Panc1 (cell line): ENCODE data around the gene CHID1. TPM values are rescaled to one million over a fixed set of nuclear protein-coding genes. Genes with fewer than 3 reads are reported as not detected.

Source experiments
- ATAC-seq: fragments of 200-7000 bp; cut with Tn5 transposase; 2 replicates; pipeline ENCODE4 v1.9.1; 2020; ENCODE audit warnings: mild to moderate bottlenecking, moderate library complexity
- BruUV-seq: library from RNA; stranded (reverse); fragments of 400-500 nt; replicated peaks from 2 replicates; lab custom pipeline; 2021; lab: Mats Ljungman, UMichigan
- CTCF ChIA-PET: fragments of 300-600 bp; sonication (Branson Sonifier 250); formaldehyde crosslinking; loops from one replicate; lab custom pipeline; 2022; ENCODE audit warnings: antibody characterized with exemption; lab: Charles Lee
- POLR2A ChIA-PET: fragments of 300-600 bp; sonication (Branson Sonifier 250); formaldehyde crosslinking; loops from one replicate; lab custom pipeline; 2022; ENCODE audit warnings: antibody characterized with exemption; lab: Charles Lee
- DNase-seq: peaks from one replicate; pipeline ENCODE4 v3.0.0-alpha.2; 2010; ENCODE audit warnings: low read depth, low spot score
- H3K27ac ChIP-seq: 2 replicates; pipeline ENCODE4 v1.5.1; 2011; ENCODE audit warnings: mild to moderate bottlenecking, low read length, inconsistent platforms
- H3K27me3 ChIP-seq: fragments of 200-500 bp; sonication (Bioruptor generic); 2 replicates; pipeline ENCODE4 v1.6.0; 2014; ENCODE audit warnings: low read length, inconsistent platforms; ENCODE audit not compliant: control insufficient read depth, insufficient read depth
- H3K36me3 ChIP-seq: fragments of 200-500 bp; sonication (Bioruptor generic); 2 replicates; pipeline ENCODE4 v1.5.1; 2014; ENCODE audit warnings: inconsistent platforms, mild to moderate bottlenecking, low read length, moderate library complexity; ENCODE audit not compliant: control insufficient read depth, insufficient read depth
- H3K4me1 ChIP-seq: 2 replicates; pipeline ENCODE4 v1.5.1; 2011; ENCODE audit warnings: inconsistent platforms, mild to moderate bottlenecking, low read length, moderate library complexity; ENCODE audit not compliant: control insufficient read depth, insufficient read depth
- H3K4me3 ChIP-seq, 2 experiments: 2 replicates each; pipeline ENCODE4 v1.5.1; 2011 to 2012; ENCODE audit warnings: low read depth in 2 of 2, low read length in 2 of 2, mild to moderate bottlenecking in 2 of 2, inconsistent platforms in 1 of 2, moderate library complexity in 1 of 2
- H3K9me3 ChIP-seq: fragments of 200-500 bp; sonication (Bioruptor generic); 2 replicates; pipeline ENCODE4 v1.5.1; 2014; ENCODE audit warnings: low read depth, mild to moderate bottlenecking, inconsistent platforms, low read length, moderate library complexity; ENCODE audit not compliant: control insufficient read depth, insufficient read depth
- CTCF ChIP-seq: fragments of 450-650 bp; IDR thresholded peaks from 2 replicates; pipeline ENCODE4 v1.5.1; 2017; ENCODE audit warnings: mild to moderate bottlenecking
- POLR2AphosphoS5 ChIP-seq: IDR thresholded peaks from 2 replicates; pipeline ENCODE4 v1.6.1; 2012; ENCODE audit warnings: mild to moderate bottlenecking, low read depth, low read length, moderate library complexity
- REST ChIP-seq, 2 experiments: IDR thresholded peaks; 2 replicates each; pipeline ENCODE4 v1.6.1; 2011 to 2012; ENCODE audit warnings: low read depth in 2 of 2, control low read depth in 1 of 2, low read length in 1 of 2, mild to moderate bottlenecking in 1 of 2, moderate library complexity in 1 of 2; ENCODE audit not compliant: insufficient read depth in 1 of 2
- SIN3A ChIP-seq: IDR thresholded peaks from 2 replicates; pipeline ENCODE4 v1.6.1; 2012; ENCODE audit warnings: low read depth, mild to moderate bottlenecking, low read length, moderate library complexity, borderline replicate concordance; ENCODE audit not compliant: insufficient read depth
- TCF7L2 ChIP-seq: IDR thresholded peaks from 2 replicates; pipeline ENCODE4 v1.6.1; 2011; ENCODE audit warnings: mild to moderate bottlenecking, low read depth, low read length, inconsistent platforms
- in situ Hi-C: cut with HindIII; loops from 2 replicates; pipeline ENCODE4 v1.10.0; 2016; ENCODE audit warnings: low sequenced_read_pairs, low pct_unique_long_range_greater_than_20kb
- intact Hi-C: fragments of 100-400 bp; cut with micrococcal nuclease; formaldehyde crosslinking; loops from one replicate; pipeline ENCODE4 v1.10.0; 2022; ENCODE audit not compliant: unreplicated experiment
- total RNA-seq: library from RNA; stranded (reverse); gene quantifications from one replicate; pipeline ENCODE4 v1.2.1, GENCODE V29; 2021; ENCODE audit not compliant: unreplicated experiment

The CHID1 gene
- total RNA-seq, 1 experiment from 2014 or later = 224 TPM

- in situ Hi-C loops = no loop called here
- no peak overlapping the region for H3K4me3 ChIP-seq
- DNase-seq = no peak
- no peaks in the 10 kb centered on the region for H3K36me3 ChIP-seq
- ChIA-PET POLR2A (no interaction called here), CTCF (no interaction called here)
- no peak for ATAC-seq
- peaks cover 6% of the 10 kb centered on the region; the same call in 1 of the 2 replicates for H3K4me1 ChIP-seq
- BruUV-seq = no TSS peak
- no peaks in the 10 kb centered on the region for H3K27me3 ChIP-seq
- TF ChIP-seq CTCF (no peak), TCF7L2 (no peak), POLR2AphosphoS5 (no peak), REST (IDR thresholded peaks at IDR 0.05; ENCODE audit: insufficient read depth in 1 of 2, low read depth in 2 of 2, low read length in 1 of 2) (no peak), SIN3A (no peak)
- H3K9me3 ChIP-seq = no peaks in the 10 kb centered on the region
- H3K27ac ChIP-seq = no peak overlapping the region
- intact Hi-C loops = no loop called here
Measured at GRCh38 chr11:953512-953911, 42.9 kb upstream of the CHID1 start.

GRCh38 chr11:952406-953385 is 42.1 kb upstream of the CHID1 start:
- DNase-seq = no peak
- Histone ChIP-seq H3K27ac (no peak overlapping the region), H3K4me3 (no peak overlapping the region), H3K9me3 (no peaks in the 10 kb centered on the region), H3K36me3 (no peaks in the 10 kb centered on the region), H3K27me3 (no peaks in the 10 kb centered on the region), H3K4me1 (peaks cover 6% of the 10 kb centered on the region; the same call in 1 of the 2 replicates)
- in situ Hi-C loops = no loop called here
- ChIA-PET CTCF (no interaction called here), POLR2A (no interaction called here)
- ATAC-seq = peak; percentile 52; the same call in 1 of the 2 replicates
- TF ChIP-seq CTCF (no peak), TCF7L2 (no peak), SIN3A (no peak), REST (IDR thresholded peaks at IDR 0.05; ENCODE audit: insufficient read depth in 1 of 2, low read depth in 2 of 2, low read length in 1 of 2) (no peak), POLR2AphosphoS5 (no peak)
- intact Hi-C loops = no loop called here
- BruUV-seq = no TSS peak
